MM.1S (cell line): ENCODE results near the gene KLC3.
"Not testable (repeated sequence)": the region's sequence is repeated elsewhere in the genome, so short reads cannot be mapped to it uniquely, and the experiment has no call there.

ENCODE experiments used
- DNase-seq: peaks from one replicate; pipeline ENCODE4 v3.0.0-alpha.2; 2015
- H2AFZ ChIP-seq: fragments of 300-600 bp; sonication (generic); 2 replicates; pipeline ENCODE4 v1.6.0; 2016; ENCODE audit warnings: antibody characterized with exemption, low read length
- H3F3A ChIP-seq: fragments of 300-600 bp; sonication (generic); 2 replicates; pipeline ENCODE4 v1.6.1; 2016; ENCODE audit warnings: mild to moderate bottlenecking, antibody characterized with exemption, low read length, moderate library complexity, mixed read lengths; ENCODE audit not compliant: insufficient read depth
- H3K27ac ChIP-seq: fragments of 300-600 bp; sonication (generic); 2 replicates; pipeline ENCODE4 v1.5.1; 2016; ENCODE audit warnings: mild to moderate bottlenecking, low read length
- H3K27me3 ChIP-seq: fragments of 300-600 bp; sonication (generic); replicated peaks from 2 replicates; pipeline ENCODE4 v1.6.0; 2016; ENCODE audit warnings: low read length; ENCODE audit not compliant: insufficient read depth
- H3K36me3 ChIP-seq: fragments of 300-600 bp; sonication (generic); replicated peaks from 2 replicates; pipeline ENCODE4 v1.6.1; 2016; ENCODE audit warnings: mild to moderate bottlenecking, low read length, mixed read lengths; ENCODE audit not compliant: insufficient read depth
- H3K4me1 ChIP-seq: fragments of 300-600 bp; sonication (generic); 2 replicates; pipeline ENCODE4 v1.6.1; 2016; ENCODE audit warnings: low read length, mixed read lengths
- H3K4me2 ChIP-seq: fragments of 300-600 bp; sonication (generic); 2 replicates; pipeline ENCODE4 v1.6.0; 2016; ENCODE audit warnings: low read depth, low read length
- H3K4me3 ChIP-seq: fragments of 300-600 bp; sonication (generic); 2 replicates; pipeline ENCODE4 v1.5.1; 2016; ENCODE audit warnings: low read length, mixed read lengths
- H3K79me2 ChIP-seq: fragments of 300-600 bp; sonication (generic); 2 replicates; pipeline ENCODE4 v1.6.1; 2016; ENCODE audit warnings: mixed run types, low read length, mixed read lengths
- H3K9ac ChIP-seq: fragments of 300-600 bp; sonication (generic); 2 replicates; pipeline ENCODE4 v1.6.1; 2016; ENCODE audit warnings: low read length, mixed read lengths
- H3K9me2 ChIP-seq: fragments of 300-600 bp; sonication (generic); replicated peaks from 2 replicates; pipeline ENCODE4 v1.6.1; 2016; ENCODE audit warnings: mild to moderate bottlenecking, low read length, mixed read lengths; ENCODE audit not compliant: insufficient read depth
- H3K9me3 ChIP-seq: fragments of 300-600 bp; sonication (generic); replicated peaks from 2 replicates; pipeline ENCODE4 v1.6.1; 2016; ENCODE audit warnings: mild to moderate bottlenecking, low read length, mixed read lengths; ENCODE audit not compliant: insufficient read depth
- H4K20me1 ChIP-seq: fragments of 300-600 bp; sonication (generic); 2 replicates; pipeline ENCODE4 v1.6.1; 2016; ENCODE audit warnings: mild to moderate bottlenecking, low read length, moderate library complexity, mixed read lengths; ENCODE audit not compliant: insufficient read depth
- EZH2 ChIP-seq: fragments of 300-600 bp; sonication (generic); optimal IDR thresholded peaks from 2 replicates; pipeline ENCODE3; 2017; ENCODE audit warnings: low read depth, mild to moderate bottlenecking, antibody characterized with exemption, low read length, mixed read lengths
- EZH2phosphoT487 ChIP-seq: fragments of 300-600 bp; sonication (generic); IDR thresholded peaks from 2 replicates; pipeline ENCODE4 v1.6.1; 2018; ENCODE audit warnings: antibody characterized with exemption, low read length
- TF ChIP-seq, protein P1 (sequence below): fragments of 300-600 bp; sonication (generic); IDR thresholded peaks from 2 replicates; pipeline ENCODE4 v1.5.1; 2016; ENCODE audit warnings: antibody characterized with exemption, low read length, mixed read lengths

Gene KLC3

DNA sequence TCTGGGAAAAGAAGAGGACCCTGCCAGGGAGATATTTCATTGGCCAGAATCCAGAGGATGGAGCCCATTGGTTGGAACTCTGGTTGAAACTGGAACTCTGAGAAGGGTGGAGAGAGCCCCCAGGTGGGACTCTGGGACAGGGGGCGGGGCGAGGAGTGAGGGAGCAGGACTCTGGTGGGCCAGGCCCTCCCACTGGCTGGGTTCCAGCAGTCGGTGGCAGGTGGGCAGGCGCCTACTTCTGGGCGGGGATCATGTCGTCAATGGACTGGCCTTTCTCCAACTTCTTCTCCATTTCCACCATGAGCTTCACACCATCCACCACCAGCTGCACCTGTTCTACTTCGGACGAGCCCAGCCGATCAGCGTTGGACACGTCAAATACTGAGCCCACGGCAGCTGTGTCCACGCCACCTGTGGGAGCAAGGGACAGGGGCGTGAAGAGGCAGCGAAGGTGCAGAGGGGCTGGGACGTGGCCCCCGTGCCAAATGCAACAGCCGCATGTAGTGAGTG is 34.0 kb upstream of the KLC3 start:
- no peaks in the 10 kb centered on the region for H3K9me2 ChIP-seq
- no peak for DNase-seq

DNA sequence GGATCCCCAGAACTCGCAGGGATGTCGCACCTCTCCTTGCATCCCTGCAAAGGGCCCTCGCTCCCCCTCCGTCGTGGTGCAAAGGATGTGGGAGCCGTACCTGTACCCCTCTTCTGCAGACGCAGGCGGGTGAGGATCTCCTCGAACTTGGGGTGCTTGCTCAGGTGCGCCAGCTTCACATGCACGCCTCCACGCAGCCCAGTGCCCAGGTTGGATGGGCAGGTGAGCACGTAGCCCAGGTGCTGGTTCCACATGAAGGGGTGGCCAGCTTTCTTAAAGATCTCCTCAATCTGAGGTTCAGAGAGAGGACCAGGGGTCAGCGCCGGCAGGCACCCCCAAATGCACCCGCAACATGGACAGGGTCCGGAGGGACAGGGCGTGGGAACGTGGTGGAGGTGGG is 33.2 kb upstream of the KLC3 start:
- TF ChIP-seq, protein P1, sequence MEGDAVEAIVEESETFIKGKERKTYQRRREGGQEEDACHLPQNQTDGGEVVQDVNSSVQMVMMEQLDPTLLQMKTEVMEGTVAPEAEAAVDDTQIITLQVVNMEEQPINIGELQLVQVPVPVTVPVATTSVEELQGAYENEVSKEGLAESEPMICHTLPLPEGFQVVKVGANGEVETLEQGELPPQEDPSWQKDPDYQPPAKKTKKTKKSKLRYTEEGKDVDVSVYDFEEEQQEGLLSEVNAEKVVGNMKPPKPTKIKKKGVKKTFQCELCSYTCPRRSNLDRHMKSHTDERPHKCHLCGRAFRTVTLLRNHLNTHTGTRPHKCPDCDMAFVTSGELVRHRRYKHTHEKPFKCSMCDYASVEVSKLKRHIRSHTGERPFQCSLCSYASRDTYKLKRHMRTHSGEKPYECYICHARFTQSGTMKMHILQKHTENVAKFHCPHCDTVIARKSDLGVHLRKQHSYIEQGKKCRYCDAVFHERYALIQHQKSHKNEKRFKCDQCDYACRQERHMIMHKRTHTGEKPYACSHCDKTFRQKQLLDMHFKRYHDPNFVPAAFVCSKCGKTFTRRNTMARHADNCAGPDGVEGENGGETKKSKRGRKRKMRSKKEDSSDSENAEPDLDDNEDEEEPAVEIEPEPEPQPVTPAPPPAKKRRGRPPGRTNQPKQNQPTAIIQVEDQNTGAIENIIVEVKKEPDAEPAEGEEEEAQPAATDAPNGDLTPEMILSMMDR = no peak
- no peak for TF ChIP-seq EZH2
- no peak for TF ChIP-seq EZH2phosphoT487
- Histone ChIP-seq H2AFZ (no peak overlapping the region), H3K9me2 (no peaks in the 10 kb centered on the region), H3K4me3 (no peak overlapping the region), H3K4me1 (no peaks in the 10 kb centered on the region), H3K79me2 (no peaks in the 10 kb centered on the region), H4K20me1 (no peaks in the 10 kb centered on the region), H3K27me3 (peaks cover 9% of the 10 kb centered on the region), H3K27ac (no peak overlapping the region), H3F3A (0 out of 2 replicates have a peak, but pooled peaks cover 3% of the 10 kb centered on the region), H3K9me3 (no peaks in the 10 kb centered on the region), H3K9ac (no peak overlapping the region), H3K4me2 (no peak overlapping the region), H3K36me3 (no peaks in the 10 kb centered on the region)
- DNase-seq = no peak

More for the DNA sequence above, 34.0 kb upstream of the KLC3 start:
- Histone ChIP-seq H3K4me1 (no peaks in the 10 kb centered on the region), H3K79me2 (no peaks in the 10 kb centered on the region), H3K27me3 (peaks cover 9% of the 10 kb centered on the region), H3K27ac (no peak overlapping the region), H3K4me2 (no peak overlapping the region), H3K36me3 (no peaks in the 10 kb centered on the region), H4K20me1 (no peaks in the 10 kb centered on the region), H3K9me3 (no peaks in the 10 kb centered on the region), H3K4me3 (no peak overlapping the region), H2AFZ (no peak overlapping the region), H3F3A (0 out of 2 replicates have a peak, but pooled peaks cover 3% of the 10 kb centered on the region), H3K9ac (no peak overlapping the region)
- TF ChIP-seq, protein P1 = no peak
- no peak for TF ChIP-seq EZH2
- no peak for TF ChIP-seq EZH2phosphoT487

DNA sequence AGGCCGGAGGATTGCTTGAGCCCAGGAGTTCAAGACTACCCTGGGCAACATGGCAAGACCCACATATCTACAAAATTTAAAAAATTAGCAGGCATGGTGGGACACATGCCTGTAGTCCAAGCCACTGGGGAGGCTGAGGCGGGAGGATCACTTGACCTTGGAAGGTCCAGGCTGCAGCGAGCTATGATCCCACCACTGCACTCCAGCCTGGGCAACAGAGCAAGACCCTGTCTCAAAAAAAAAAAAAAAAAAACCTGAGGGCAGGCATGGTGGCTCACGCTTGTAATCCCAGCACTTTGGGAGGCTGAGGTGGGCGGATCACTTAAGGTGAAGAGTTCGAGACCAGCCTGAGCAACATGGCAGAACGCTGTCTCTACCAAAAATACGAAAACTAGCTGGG is 31.2 kb upstream of the KLC3 start:
- H4K20me1 ChIP-seq, H3K9me2 ChIP-seq, H3K4me1 ChIP-seq, H3K9me3 ChIP-seq, H3K36me3 ChIP-seq, H3K27ac ChIP-seq, H3K4me2 ChIP-seq, H3K4me3 ChIP-seq, DNase-seq, H3F3A ChIP-seq, H3K9ac ChIP-seq, H3K79me2 ChIP-seq, H2AFZ ChIP-seq: not testable (repeated sequence)
- peaks cover 23% of the 10 kb centered on the region for H3K27me3 ChIP-seq

DNA sequence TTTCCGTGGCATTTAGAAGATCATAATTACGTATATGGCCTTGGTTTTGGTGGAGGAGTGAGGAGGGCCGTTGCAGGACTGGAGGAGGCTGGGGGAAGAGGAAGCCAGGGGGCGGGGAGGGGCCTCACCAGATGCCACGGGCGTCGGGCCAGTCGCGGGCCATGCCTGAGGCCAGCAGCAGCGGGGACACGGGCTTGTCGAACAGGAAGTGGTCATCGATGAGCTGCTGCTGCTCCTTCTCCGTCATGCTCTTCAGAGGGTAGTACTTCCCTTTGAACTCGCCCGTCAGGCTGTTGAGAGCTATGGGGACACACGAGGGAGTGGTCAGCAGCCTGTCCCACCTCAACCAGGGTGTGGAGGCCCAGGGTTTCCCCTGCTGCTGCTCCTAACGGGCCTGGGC is 28.9 kb upstream of the KLC3 start:
- no peak overlapping the region for H3K4me2 ChIP-seq

DNA sequence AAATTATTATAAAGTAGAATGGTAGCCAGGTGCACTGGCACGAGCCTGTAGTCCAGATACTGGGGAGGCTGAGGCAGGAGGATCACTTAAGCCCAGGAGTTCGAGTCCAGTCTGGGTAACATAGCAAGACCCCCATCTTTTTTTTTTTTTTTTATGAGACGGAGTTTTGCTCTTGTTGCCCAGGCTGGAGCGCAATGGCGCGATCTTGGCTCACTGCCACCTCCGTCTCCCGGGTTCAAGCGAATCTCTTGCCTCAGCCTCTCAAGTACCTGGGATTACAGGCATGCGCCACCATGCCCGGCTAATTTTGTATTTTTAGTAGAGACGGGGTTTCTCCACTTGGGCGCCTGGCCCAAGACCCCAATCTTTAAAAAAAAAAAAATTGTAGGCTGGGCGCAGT is 28.3 kb upstream of the KLC3 start:
- not testable (repeated sequence) for H3K9ac ChIP-seq, H3K4me2 ChIP-seq, H3K9me2 ChIP-seq, DNase-seq, H3K27ac ChIP-seq, H4K20me1 ChIP-seq, H2AFZ ChIP-seq, H3K36me3 ChIP-seq, H3F3A ChIP-seq, H3K9me3 ChIP-seq, H3K79me2 ChIP-seq, H3K4me3 ChIP-seq, H3K4me1 ChIP-seq
- peaks cover 38% of the 10 kb centered on the region for H3K27me3 ChIP-seq

More for the DNA sequence above, 28.9 kb upstream of the KLC3 start:
- H2AFZ ChIP-seq = no peak overlapping the region
- no peaks in the 10 kb centered on the region for H3K79me2 ChIP-seq
- DNase-seq = no peak
- no peaks in the 10 kb centered on the region for H3K4me1 ChIP-seq
- H3K4me3 ChIP-seq = no peak overlapping the region
- no peaks in the 10 kb centered on the region for H3K9me2 ChIP-seq
- no peaks in the 10 kb centered on the region for H3K9me3 ChIP-seq
- no peaks in the 10 kb centered on the region for H3K36me3 ChIP-seq
- TF ChIP-seq EZH2phosphoT487 (no peak), EZH2 (no peak)
- TF ChIP-seq, protein P1 = no peak
- H3K27ac ChIP-seq = no peak overlapping the region
- peaks cover 34% of the 10 kb centered on the region for H3K27me3 ChIP-seq
- no peaks in the 10 kb centered on the region for H4K20me1 ChIP-seq
- 0 out of 2 replicates have a peak, but pooled peaks cover 3% of the 10 kb centered on the region for H3F3A ChIP-seq
- H3K9ac ChIP-seq = no peak overlapping the region
